Coronary artery (tissue), 2 donors: ENCODE measurements around the gene FERMT1.

Experiments
- DNase-seq: peaks from one replicate; pipeline ENCODE4 v3.0.0-alpha.2; 2017; ENCODE audit warnings: low spot score
- H3K27ac ChIP-seq, 2 donors: fragments of 200-600 bp; sonication (generic); one replicate each; pipeline ENCODE4 v1.5.1; 2016 to 2019
- H3K4me3 ChIP-seq: fragments of 200-600 bp; sonication (generic); 2 replicates; pipeline ENCODE4 v1.5.1; 2016; ENCODE audit warnings: mild to moderate bottlenecking, moderate library complexity
- CTCF ChIP-seq: fragments of 200-600 bp; sonication (generic); IDR thresholded peaks from one replicate; pipeline ENCODE4 v1.5.1; 2019; ENCODE audit warnings: antibody characterized with exemption

FERMT1 gene

DNA sequence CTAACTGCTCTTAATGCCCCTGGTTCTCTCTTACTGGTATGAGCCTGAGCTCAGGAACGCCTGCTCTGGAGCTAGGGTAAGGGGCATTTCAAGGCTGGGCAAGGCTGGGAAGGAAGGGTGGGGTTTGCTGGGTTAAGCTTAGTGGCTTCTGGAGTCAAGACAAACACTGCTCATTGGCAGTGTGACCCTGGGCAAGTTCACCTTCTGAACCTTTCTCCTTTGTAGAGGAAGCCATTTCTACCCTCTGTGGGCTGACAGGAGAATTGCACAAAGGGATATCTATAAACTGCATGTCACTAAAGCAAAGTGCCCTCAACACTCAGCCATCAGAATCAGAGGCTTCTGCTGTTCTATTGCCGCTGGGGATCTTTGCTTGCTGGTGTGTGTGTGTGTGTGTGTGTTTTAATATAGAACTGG lies 48.7 kb downstream of the FERMT1 start:
- H3K27ac ChIP-seq, result no peak overlapping the region
- DNase-seq, result no peak
- H3K4me3 ChIP-seq, result no peak overlapping the region
- TF ChIP-seq CTCF, result no peak

DNA sequence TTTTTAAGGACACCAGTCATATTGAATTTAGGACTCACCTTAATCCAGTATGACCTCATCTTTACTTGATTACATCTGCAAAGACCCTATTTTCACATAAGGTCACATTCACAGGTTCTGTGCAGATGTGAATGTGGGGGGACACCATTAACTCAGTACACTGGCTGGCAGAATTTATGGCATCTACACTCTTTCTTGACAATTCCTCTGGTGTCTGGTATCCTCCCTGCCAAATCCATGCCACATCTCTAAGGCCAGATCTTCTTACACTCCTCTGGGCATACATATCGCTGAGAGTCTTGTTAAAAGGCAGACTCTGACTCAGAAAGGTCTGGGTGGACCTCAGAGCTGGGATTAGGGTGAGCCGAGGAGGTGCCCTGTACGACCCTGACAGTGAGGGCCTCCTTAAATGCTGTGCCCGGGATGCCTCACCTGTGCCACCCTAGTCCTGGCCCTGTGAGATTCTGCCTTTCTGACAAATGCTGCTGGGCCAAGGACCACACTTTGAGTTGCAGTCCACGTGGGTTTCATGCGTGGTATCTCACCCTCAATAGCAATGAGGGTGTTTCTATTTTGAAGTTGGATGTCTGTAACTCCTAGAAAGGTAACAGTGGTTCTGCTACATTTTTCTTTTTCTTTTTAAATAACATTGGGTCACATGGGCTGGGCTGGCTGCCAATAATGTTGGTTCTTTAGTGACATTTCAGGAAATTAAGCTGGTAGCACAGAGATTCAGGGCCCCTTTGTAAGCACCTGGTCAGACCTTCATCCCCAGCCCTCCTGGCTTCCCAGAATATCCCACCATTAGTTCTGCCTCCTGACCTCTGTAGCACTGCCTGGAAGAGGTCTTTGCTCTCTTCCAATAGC lies 51.8 kb downstream of the FERMT1 start:
- Histone ChIP-seq H3K4me3 (no peak overlapping the region), H3K27ac (no peak overlapping the region)
- no peak for DNase-seq
- no peak for TF ChIP-seq CTCF

DNA sequence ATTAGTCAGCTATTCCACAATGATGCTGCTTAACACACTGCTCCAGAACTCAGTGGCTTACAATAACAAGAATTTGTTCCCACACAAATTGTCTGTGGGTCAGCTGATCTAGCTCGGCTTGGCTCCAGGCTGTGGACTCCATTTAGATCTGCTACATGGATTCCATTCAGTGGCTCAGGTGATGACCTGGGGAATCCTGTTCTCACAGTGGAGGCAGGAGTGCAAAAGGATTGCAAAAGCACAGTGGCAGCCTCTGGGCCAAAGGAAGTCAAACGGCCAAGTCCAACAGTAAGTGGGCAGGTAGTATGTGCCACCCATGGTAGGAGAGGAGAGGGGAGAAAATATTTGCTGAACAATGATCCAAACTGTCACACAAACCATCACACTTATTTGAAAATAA lies 53.2 kb downstream of the FERMT1 start:
- TF ChIP-seq CTCF, result no peak

GRCh38 chr20:6067763-6068318 lies 55.0 kb downstream of the FERMT1 start:
- TF ChIP-seq CTCF, result no peak
- H3K27ac ChIP-seq, result no peak overlapping the region
- no peak for DNase-seq
- H3K4me3 ChIP-seq, result no peak overlapping the region

More for the DNA sequence above, 53.2 kb downstream of the FERMT1 start:
- DNase-seq, result no peak
- Histone ChIP-seq H3K4me3 (no peak overlapping the region), H3K27ac (no peak overlapping the region)

GRCh38 chr20:6066582-6066981 lies 56.2 kb downstream of the FERMT1 start:
- TF ChIP-seq CTCF, result no peak
- Histone ChIP-seq H3K27ac (no peak overlapping the region), H3K4me3 (no peak overlapping the region)
- no peak for DNase-seq

- no peak for TF ChIP-seq CTCF
- no peak overlapping the region for H3K27ac ChIP-seq
- no peak for DNase-seq
- no peak overlapping the region for H3K4me3 ChIP-seq
Measured at GRCh38 chr20:6061544-6061943, 61.3 kb downstream of the FERMT1 start.

DNA sequence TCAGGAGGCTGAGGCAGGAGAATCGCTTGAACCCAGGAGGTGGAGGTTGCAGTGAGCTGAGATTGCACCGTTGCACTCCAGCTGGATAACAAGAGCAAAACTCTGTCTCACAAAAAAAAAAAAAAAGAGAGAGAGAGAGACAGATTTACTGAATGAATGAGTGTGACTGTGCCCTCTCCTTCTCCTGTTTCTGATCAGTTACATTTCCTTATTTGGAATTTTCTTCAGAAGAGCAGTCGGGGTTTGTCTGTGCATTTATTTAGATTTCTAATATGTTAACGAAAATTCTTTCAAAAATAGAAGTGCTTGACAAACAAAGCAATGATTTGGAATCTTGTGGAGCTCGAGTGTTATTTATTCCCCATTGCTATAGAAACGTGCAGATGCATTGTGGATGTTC lies 62.6 kb downstream of the FERMT1 start:
- no peak overlapping the region for H3K4me3 ChIP-seq
- H3K27ac ChIP-seq, result no peak overlapping the region
- TF ChIP-seq CTCF, result no peak
- no peak for DNase-seq
